A549 (cell line): ENCODE results near the gene C19orf73. TPM values are rescaled to one million over a fixed set of nuclear protein-coding genes. Genes with fewer than 3 reads are reported as not detected.
"Not testable (repeated sequence)": the region's sequence is repeated elsewhere in the genome, so short reads cannot be mapped to it uniquely, and the experiment has no call there.

Experiments used
- ATAC-seq, 2 experiments: fragments of 200-7000 bp in 1 of 2; fragments of >200 bp in 1 of 2; cut with Nextera tagmentation in 1 of 2; cut with Tn5 transposase in 1 of 2; 3 replicates each; pipeline versions ENCODE4 v1.8.0 to v1.9.1; 2018 to 2020; ENCODE audit warnings: mild to moderate bottlenecking in 1 of 2, moderate library complexity in 1 of 2
- CTCF ChIA-PET: fragments of 300-600 bp; sonication (Branson Sonifier 250); formaldehyde crosslinking; extraction: SDS; loops from one replicate; lab custom pipeline; 2021; ENCODE audit warnings: antibody characterized with exemption, inconsistent platforms; lab: Yijun Ruan, JAX
- POLR2A ChIA-PET: fragments of 350-600 bp; formaldehyde crosslinking; extraction: SDS; loops from one replicate; lab custom pipeline; 2021; ENCODE audit warnings: antibody characterized with exemption, inconsistent platforms; lab: Yijun Ruan, JAX
- DNase-seq, 2 experiments: peaks; one replicate each; pipeline versions ENCODE4 v3.0.0 to v3.0.0-alpha.2; 2011 to 2016; ENCODE audit warnings: low read depth in 1 of 2, low spot score in 1 of 2
- FAIRE-seq: peaks from 2 replicates; lab custom pipeline; 2011; peaks lifted over from hg19 to GRCh38; lab: Jason Lieb, UNC
- H3K27ac ChIP-seq, 2 experiments: fragments of >200 bp; sonication (Bioruptor Twin); formaldehyde crosslinking; 3 replicates each; pipeline ENCODE4 v1.5.1; 2016 to 2017
- H3K4me1 ChIP-seq: fragments of >200 bp; sonication (Bioruptor Twin); formaldehyde crosslinking; 3 replicates; pipeline ENCODE4 v1.6.1; 2016
- H3K4me2 ChIP-seq: fragments of >200 bp; sonication (Bioruptor Twin); formaldehyde crosslinking; 3 replicates; pipeline ENCODE4 v1.6.1; 2016
- H3K4me3 ChIP-seq: fragments of >200 bp; sonication (Bioruptor Twin); formaldehyde crosslinking; 3 replicates; pipeline ENCODE4 v1.5.1; 2016
- H3K9me3 ChIP-seq: fragments of >200 bp; sonication (Bioruptor Twin); formaldehyde crosslinking; 3 replicates; pipeline ENCODE4 v1.6.1; 2016
- BHLHE40 ChIP-seq: IDR thresholded peaks from 2 replicates; pipeline ENCODE4 v1.6.1; 2012; ENCODE audit warnings: low read depth, low read length, inconsistent platforms
- CEBPB ChIP-seq, 2 experiments: fragments of >200 bp in 1 of 2; sonication (Bioruptor Twin) in 1 of 2; formaldehyde crosslinking in 1 of 2; IDR thresholded peaks; 2 replicates each; pipeline ENCODE4 v1.6.1; 2012 to 2016
- CTCF ChIP-seq: fragments of >200 bp; sonication (Bioruptor Twin); formaldehyde crosslinking; IDR thresholded peaks from 3 replicates; pipeline ENCODE4 v1.5.1; 2016
- ELK1 ChIP-seq: fragments of 150-350 bp; IDR thresholded peaks from 2 replicates; pipeline ENCODE4 v1.6.1; 2014; ENCODE audit warnings: low read depth, mild to moderate bottlenecking, low read length
- GATA3 ChIP-seq: IDR thresholded peaks from 2 replicates; pipeline ENCODE4 v1.6.1; 2012; ENCODE audit warnings: borderline replicate concordance
- HDAC2 ChIP-seq: fragments of 200-600 bp; sonication (generic); IDR thresholded peaks from 2 replicates; pipeline ENCODE4 v1.6.1; 2016
- HES2 ChIP-seq: fragments of >200 bp; sonication (Bioruptor Twin); formaldehyde crosslinking; IDR thresholded peaks from 2 replicates; pipeline ENCODE4 v1.6.1; 2016
- MAX ChIP-seq: IDR thresholded peaks from 2 replicates; pipeline ENCODE4 v1.6.1; 2012
- MYC ChIP-seq: IDR thresholded peaks from 2 replicates; pipeline ENCODE4 v1.6.1; 2012; ENCODE audit warnings: mild to moderate bottlenecking, inconsistent platforms, low read length, improper control_type of control experiment, borderline replicate concordance
- NPAS2 ChIP-seq: fragments of 250-450 bp; sonication (Bioruptor Pico); IDR thresholded peaks from 2 replicates; pipeline ENCODE4 v1.8.0; 2022; ENCODE audit warnings: mild to moderate bottlenecking, moderate library complexity, borderline replicate concordance
- PBX3 ChIP-seq: IDR thresholded peaks from 2 replicates; pipeline ENCODE4 v1.6.1; 2012
- RAD21 ChIP-seq, 2 experiments: fragments of >200 bp in 1 of 2; sonication (Bioruptor Twin) in 1 of 2; formaldehyde crosslinking in 1 of 2; IDR thresholded peaks in 1 of 2; conservative IDR thresholded peaks in 1 of 2; 2 replicates in 1 of 2; 3 replicates in 1 of 2; pipeline ENCODE4 v1.6.1; 2012 to 2018; ENCODE audit warnings: inconsistent platforms in 1 of 2
- RNF2 ChIP-seq: fragments of 200-600 bp; sonication (generic); IDR thresholded peaks from 2 replicates; pipeline ENCODE4 v1.6.1; 2016; ENCODE audit warnings: low read depth, mild to moderate bottlenecking, antibody characterized with exemption, moderate library complexity, borderline replicate concordance
- SMC3 ChIP-seq: fragments of >200 bp; sonication (Bioruptor Twin); formaldehyde crosslinking; IDR thresholded peaks from 3 replicates; pipeline ENCODE4 v1.6.1; 2018; ENCODE audit warnings: inconsistent platforms
- TP53 ChIP-seq: fragments of 250-450 bp; sonication (Bioruptor Pico); IDR thresholded peaks from 2 replicates; pipeline ENCODE4 v1.5.0; 2021; ENCODE audit warnings: mild to moderate bottlenecking, moderate library complexity
- WGBS: methylation state at CpG from one replicate; pipeline ENCODE4 v1.1.6; 2017; ENCODE audit errors: missing lambda C conversion rate; 5-methylcytosine and 5-hydroxymethylcytosine counted together
- polyA plus RNA-seq, 4 experiments: library from polyadenylated mRNA; depleted of rRNA in 3 of 4; stranded (reverse); fragments of >200 nt; fragmentation: RNase III in 1 of 4; extraction: RNeasy Plus Mini Kit Qiagen cat#74134 plus additional on column Dnase treatment in 1 of 4; gene quantifications; 2 replicates in 3 of 4; 3 replicates in 1 of 4; pipeline ENCODE4 v1.2.3, GENCODE V29; 2011 to 2017

Gene C19orf73
- polyA plus RNA-seq, 2 of the 4 experiments (the other 2 are of a cell fraction) = 1.8 to 2.2 TPM

GRCh38 chr19:49146408-49146770 is 27.4 kb upstream of the C19orf73 start:
- WGBS = 30% methylated on average over 7 of the region's 7 CpGs
- not testable (repeated sequence) for FAIRE-seq

GRCh38 chr19:49145573-49146407 is 26.8 kb upstream of the C19orf73 start:
- DNase-seq (peak; percentile 91 to 95), FAIRE-seq (no peak), ATAC-seq (peak; percentile 26 to 55)
- peak overlapping the region; percentile 42 to 74; a peak in 5 of 6 replicates for H3K27ac ChIP-seq
- peak overlapping the region; percentile 37 for H3K4me3 ChIP-seq
- ChIA-PET CTCF (interaction anchor here (0.5 to 15.0 kb wide), 47 partner anchors 9 to 358 kb away, joined by 3 to 298 read pairs (median 4); partner anchors contain the start of genes GYS1, HRC, LIN7B and PPFIA3), POLR2A (interaction anchor here (1.7 kb wide), 1 partner anchor 17 kb away, joined by 6 read pairs; no protein-coding TSS in a partner anchor)
- peak overlapping the region; percentile 69 for H3K4me2 ChIP-seq
- H3K9me3 ChIP-seq = no peaks in the 10 kb centered on the region
- 6% methylated on average over 22 of the region's 30 CpGs for WGBS
- peaks cover 21% of the 10 kb centered on the region for H3K4me1 ChIP-seq
- no peak for TF ChIP-seq ELK1
- peak; percentile 82 for TF ChIP-seq MAX
- no peak for TF ChIP-seq CEBPB (IDR thresholded peaks at IDR 0.05)
- no peak for TF ChIP-seq HES2
- TF ChIP-seq CTCF = peak; percentile 98
- peak; percentile 68 for TF ChIP-seq BHLHE40
- peak; percentile 36; the same call in 1 of the 2 replicates for TF ChIP-seq GATA3
- TF ChIP-seq RAD21 (conservative IDR thresholded peaks at IDR 0.05 in 1 of 2, IDR thresholded peaks at IDR 0.05 in 1 of 2) = peak; percentile 82 to 89
- TF ChIP-seq SMC3 = peak; percentile 85
- TF ChIP-seq MYC = peak; percentile 53; the same call in 1 of the 2 replicates
- no peak for TF ChIP-seq NPAS2 (CRISPR knock-in tag)
- 0 out of 2 replicates have a peak, but pooled peaks have one; percentile 30 for TF ChIP-seq PBX3
- TF ChIP-seq HDAC2 = no peak
- TF ChIP-seq RNF2 = no peak

More at GRCh38 chr19:49146408-49146770, 27.4 kb upstream of the C19orf73 start:
- Histone ChIP-seq H3K27ac (peak overlapping the region; percentile 42 to 74; a peak in 5 of 6 replicates), H3K4me3 (peak overlapping the region; percentile 37), H3K4me2 (peak overlapping the region; percentile 69), H3K4me1 (peaks cover 27% of the 10 kb centered on the region)
- DNase-seq, H3K9me3 ChIP-seq: not testable (repeated sequence)
- 0 out of 2 replicates have a peak, but pooled peaks have one; percentile 29 for TF ChIP-seq TP53
- POLR2A ChIA-PET = interaction anchor here (1.7 kb wide), 1 partner anchor 17 kb away, joined by 6 read pairs; no protein-coding TSS in a partner anchor
- CTCF ChIA-PET = interaction anchor here (0.5 to 15.0 kb wide), 41 partner anchors 9 to 358 kb away, joined by 3 to 298 read pairs (median 4); partner anchors contain the start of genes GYS1, HRC, LIN7B and PPFIA3
- peak in 1 of 2 experiments; percentile 14; a peak in 3 of 6 replicates for ATAC-seq
